Activated gamma-delta T cell (primary cell): ENCODE measurements around the gene CEP164.

Experiments
- DNase-seq: peaks from one replicate; lab custom pipeline; 2025; lab: John Stamatoyannopoulos, UW
- total RNA-seq, 2 donors: gene quantifications; one replicate each; lab custom pipeline; 2026; lab: John Stamatoyannopoulos, UW

CEP164 gene
- 86.8 to 89.4 reads per million in 2 donors for total RNA-seq

DNA sequence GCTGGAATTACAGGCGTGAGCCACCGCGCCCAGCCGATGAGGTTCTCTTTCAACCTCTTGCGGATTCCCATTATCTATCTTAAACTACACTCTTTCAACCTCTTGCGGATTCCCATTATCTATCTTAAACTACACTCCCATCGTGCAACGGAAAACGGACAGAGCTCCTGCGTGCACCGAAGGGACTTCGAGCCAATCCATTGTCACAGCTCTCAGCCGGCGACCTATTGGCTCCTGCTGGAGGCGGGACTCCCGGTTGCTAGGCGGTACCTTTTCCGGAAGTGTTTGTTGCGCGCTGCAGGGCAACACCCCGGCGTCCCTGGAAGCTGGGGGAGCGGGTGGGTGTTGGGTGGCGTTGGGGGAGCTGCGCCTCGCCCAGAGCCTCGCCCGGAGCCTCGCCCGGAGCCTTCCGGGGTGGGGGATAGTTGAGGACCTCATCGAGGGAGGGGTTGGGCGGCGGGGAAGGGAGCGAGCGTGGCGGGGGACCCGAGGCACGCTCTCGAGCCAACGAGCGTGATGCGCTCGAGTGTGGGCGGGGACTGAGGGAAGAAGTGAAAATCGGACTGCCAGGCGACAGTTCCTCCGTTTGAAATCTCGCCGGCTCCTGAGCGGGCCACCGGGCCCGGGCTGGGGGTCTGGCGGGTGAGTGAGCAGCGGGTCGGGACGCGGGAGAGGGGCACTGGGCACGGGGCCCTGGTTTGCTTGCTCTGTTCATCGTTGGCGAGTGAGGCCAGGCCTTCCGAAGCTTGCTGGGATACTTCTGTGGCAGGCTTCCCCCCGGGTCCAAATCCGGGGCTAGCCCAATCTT lies at the start of gene CEP164:
TSS of gene CEP164 (plus strand) at position 288 of the 808 bp plus-strand sequence. CDS start 10,733 bp downstream, outside the sequence.
- DNase-seq: peak; percentile 75

GRCh38 chr11:117278347-117278746 lies 49.3 kb upstream of the CEP164 start:
- no peak for DNase-seq

DNA sequence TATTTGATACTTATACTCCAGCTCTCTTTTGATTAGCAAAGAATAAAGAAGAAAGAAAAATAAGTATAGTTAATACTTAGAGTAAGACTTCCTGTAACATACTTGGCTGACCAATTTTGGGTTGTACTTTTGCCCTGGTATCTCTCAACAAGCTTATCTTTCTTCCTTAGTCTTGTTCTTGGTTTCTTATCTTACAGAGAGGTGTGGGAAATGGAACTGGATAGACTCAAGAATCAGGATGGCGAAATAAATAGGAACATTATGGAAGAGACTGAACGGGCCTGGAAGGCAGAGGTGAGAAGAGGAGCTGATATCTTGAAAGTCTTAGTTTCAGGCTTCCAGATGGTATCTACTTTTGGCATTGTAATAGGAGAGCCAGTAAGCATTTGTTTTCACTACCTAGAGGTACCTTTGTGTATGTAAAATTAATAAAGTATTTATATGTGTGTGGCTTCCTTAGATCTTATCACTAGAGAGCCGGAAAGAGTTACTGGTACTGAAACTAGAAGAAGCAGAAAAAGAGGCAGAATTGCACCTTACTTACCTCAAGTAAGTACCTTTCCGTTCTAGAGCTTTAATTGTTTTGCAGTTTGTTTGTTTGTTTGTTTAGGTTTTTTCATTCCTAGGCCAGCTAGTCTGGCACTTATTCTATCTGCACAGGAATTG lies 47.8 kb upstream of the CEP164 start:
- no peak for DNase-seq

DNA sequence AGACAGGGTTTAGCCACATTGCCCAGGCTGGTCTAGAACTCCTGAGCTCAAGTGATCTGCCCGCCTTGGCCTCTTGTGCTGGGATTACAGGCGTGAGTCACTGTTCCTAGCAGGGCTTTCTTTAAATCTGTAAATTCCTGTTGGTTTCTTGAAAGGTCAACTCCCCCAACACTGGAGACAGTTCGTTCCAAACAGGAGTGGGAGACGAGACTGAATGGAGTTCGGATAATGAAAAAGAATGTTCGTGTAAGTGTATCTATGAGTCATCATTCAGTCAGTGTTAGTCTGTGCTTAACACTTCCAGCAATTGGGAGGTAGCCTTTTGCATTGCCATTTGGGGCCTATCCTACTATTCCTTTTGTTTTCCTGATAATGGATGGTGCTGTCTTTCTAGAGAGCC lies 46.5 kb upstream of the CEP164 start:
- DNase-seq: no peak

GRCh38 chr11:117281869-117282268 lies 45.8 kb upstream of the CEP164 start:
- DNase-seq: no peak

DNA sequence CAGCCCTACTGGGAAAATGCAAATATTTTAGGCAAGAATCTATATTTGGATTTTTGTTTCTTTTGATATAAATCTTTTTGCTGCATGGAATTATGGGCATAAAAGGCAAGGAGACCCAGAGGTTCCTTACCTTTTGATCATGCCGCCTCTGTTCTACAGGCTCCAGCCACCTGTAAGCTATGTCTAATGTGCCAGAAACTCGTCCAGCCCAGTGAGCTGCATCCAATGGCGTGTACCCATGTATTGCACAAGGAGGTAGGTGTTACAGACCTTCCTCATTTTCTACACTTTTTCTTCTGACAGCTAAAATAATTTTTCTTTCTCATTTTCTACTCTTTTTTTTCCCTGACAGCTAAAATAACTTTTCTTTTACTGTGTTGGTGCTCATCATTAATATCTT lies 44.7 kb upstream of the CEP164 start:
- no peak for DNase-seq

DNA sequence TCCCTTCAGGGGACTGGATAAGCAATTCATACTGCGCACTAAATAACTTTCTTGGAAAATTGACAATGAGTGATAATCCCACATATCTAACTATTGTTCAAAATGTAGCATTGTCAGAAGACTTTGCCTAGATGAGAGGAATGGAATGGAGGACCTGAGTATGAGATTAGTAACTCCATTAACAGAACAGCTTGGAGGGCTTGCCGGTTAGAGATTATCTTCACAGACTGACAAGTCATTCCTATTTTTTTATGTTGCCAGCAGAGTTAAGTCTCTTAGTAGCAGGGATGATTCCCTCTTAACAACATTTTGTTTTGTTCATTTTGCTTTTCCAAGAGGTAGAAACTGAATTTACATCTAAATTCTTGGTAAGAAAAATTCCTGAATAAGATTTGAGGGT lies 43.6 kb upstream of the CEP164 start:
- no peak for DNase-seq

DNA sequence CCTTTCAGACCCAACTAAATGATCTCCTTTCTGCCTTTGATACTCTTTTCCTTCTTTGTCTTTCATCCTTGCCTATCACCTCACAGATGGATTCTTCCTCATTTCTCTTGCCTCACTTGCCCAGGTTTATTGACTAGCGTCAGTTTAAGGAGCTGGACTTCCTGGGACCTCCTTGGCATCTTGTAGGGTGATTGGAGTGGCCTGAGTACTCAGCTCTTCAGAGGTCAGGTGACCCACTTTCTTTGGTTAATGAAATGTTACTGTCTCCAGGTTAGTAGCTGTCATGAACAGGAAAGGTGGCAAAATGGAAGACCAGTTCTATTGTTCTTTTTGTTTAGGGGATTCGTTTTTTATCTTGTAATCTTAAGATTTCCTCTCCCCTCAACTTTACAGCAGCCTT lies 41.1 kb upstream of the CEP164 start:
- DNase-seq: no peak

DNA sequence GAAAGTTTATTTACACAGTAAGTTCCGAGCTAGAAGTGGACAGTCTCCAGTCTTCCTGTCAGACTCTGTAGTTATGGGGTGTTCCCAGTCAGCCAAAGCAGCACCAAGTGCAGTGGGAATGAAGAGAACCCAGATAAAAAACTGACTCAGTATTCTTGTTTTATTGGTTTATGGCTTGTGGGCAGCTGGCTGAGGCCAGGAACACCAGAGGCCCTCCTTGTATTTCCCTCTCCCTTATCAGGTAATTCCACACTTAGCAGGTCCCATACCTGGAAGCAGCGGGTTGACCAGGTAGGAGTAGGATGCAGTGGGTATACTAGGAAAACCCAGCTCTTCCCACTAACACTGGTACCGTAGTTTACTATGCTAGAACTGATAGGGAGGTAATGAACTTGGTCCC lies 40.0 kb upstream of the CEP164 start:
- DNase-seq: no peak

- DNase-seq: no peak
Measured at GRCh38 chr11:117289795-117290194, 37.9 kb upstream of the CEP164 start.

- DNase-seq: no peak
Measured at GRCh38 chr11:117290809-117291396, 36.8 kb upstream of the CEP164 start, which contains the start of gene BACE1-AS. TSS of gene BACE1-AS (plus strand) at chr11:117291346.

DNA sequence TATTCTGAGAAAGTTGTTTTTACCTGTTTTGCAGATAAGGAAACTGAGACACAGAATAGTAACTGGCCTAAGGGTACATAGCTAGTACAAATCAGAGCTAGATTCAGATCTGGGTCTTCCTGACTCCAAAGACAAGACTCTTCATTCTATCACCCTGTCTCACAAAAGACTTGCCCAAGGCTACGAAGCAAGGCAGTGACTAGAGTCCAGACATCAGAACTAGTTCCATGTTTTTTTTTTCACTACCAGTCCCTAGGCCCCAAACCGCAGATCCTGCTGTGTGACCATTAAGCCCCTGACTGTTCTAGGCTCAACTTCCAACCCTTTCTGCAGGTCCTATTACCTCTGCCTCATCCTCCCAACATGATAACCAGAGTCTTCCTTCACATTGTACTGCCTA lies 35.0 kb upstream of the CEP164 start:
- no peak for DNase-seq

DNA sequence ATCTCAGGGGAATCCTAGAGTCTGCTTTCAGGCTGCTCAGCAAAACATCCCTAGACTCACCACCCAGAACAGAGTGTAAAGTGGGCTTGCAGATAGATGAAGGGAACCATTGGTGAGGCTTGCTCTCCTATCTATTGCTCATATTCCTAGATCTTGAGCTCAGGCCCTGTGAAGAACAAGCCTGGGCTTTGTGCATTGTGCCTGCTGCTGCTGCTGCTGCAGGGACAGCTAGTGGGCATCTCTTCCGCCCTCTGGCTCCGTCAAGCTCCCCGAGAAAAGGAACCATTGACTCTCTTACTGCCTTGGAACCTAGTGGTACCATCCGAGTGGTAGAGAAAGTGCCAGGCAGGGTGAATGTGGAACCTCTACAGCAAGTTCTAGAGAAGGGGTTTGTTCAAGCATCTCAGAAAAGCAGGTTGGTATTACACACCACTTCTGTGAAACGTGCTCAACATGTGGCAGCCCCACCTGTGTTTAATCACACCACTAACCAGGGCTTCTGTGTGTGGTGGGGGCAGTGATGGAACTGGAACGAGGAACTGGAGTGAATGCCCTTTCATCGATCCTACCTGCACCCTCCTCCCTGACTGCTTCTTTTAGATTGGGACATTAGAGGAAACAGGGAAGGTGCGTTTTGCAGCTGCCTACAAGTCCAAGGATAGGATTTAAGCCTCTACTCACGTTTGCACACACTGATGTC lies 32.1 kb upstream of the CEP164 start:
- no peak for DNase-seq

DNA sequence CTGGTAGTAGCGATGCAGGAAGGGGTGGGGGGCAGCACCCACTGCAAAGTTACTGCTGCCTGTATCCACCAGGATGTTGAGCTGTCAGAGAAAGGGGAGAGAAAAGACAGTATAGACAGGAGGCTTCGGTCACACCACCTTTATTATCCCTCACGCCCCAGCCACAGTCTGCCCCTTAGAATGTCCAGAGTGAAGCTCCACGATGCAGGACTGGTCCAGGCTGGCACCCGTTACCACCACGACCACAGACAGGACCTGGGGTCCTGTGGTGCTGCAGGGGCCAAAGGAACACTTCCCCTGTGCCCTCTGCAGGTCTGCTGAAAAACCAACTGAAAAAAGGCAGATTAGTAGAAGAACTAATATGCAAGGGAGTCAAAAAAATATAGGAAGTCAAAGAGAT lies 30.8 kb upstream of the CEP164 start:
- DNase-seq: no peak

DNA sequence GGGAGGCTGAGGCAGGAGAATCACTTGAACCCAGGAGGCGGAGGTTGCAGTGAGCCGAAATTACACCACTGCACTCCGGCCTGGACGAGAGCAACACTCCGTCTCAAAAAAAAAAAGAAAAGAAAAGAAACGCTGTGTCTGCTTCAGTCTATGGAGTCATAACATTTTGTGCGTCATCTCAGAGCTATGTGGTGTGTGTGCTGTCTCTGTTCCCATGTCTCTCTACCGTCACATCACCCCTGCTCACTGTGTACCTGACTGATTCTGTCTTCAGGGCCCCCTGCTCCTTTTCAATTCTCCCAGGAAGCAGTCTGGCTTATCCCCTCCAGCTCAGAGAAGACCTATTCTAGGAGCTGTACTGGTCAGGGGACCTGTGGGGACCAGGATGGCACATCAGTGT lies 29.5 kb upstream of the CEP164 start:
- DNase-seq: no peak

DNA sequence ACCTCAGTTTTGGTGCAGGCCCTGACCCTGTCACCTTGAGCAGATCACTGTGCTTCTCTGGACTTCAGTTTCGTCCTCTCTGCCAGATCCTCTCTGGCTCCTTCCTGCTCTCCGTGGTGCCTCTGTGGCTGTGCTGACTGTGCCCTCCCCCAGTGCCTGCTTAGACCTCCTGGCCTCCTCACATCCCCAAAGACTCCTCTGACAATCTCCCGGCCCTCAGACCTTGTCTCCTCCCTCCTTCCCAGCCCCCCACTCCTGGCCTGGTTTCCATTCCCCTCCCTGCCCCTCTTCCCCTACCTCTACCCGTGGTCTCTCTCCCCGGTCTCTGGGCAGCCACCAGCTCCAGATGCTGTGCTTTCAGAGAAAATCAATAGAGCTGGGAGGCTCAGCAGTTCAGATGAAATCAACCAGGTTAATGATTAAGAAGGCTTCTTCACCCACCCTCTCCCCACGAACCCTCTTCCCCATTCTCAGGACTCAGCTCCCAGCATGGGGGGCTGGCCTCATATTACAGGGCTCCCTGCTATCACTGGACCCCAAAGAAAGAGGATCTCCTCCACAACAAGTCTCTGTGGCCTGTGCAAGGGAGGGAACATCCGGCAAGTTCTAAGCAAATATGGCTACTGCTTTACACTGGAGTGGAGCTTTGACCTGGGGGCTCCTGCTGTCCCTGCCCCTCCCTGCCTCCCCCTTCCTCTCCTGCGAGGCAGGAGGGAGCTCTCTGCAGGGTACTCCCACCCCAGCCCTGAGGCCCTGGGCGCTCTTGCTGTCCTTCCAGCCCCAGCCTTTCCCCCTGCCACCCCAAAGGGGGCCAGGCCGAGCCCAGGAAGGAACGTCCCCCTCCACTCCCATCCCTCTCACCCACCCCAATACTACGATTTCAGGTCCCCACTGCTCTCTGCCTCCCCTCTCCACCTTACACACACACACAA lies 28.0 kb upstream of the CEP164 start:
- DNase-seq: no peak

DNA sequence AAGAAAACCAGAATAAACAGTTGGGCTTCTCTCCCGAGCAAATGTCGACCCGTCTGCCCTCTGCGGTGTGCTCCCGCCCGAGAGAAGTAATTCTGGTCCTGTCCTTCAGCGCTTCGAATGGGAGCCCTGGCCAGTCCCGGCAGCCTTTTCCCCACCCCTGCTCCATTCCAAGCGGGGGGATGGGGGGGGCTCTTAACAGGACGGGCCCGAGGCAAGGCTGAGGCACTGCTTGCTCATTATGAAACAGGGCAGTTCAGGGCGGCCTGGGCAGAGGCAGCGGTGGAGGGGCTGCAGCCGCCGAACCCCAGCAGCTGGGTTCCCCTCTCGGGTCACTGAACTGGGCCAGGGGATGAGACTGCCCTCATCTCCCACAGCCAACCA lies 27.4 kb upstream of the CEP164 start:
- no peak for DNase-seq

- DNase-seq: no peak
Measured at GRCh38 chr11:117300773-117301172, 26.9 kb upstream of the CEP164 start.

GRCh38 chr11:117302228-117302627 lies 25.4 kb upstream of the CEP164 start:
- DNase-seq: no peak

DNA sequence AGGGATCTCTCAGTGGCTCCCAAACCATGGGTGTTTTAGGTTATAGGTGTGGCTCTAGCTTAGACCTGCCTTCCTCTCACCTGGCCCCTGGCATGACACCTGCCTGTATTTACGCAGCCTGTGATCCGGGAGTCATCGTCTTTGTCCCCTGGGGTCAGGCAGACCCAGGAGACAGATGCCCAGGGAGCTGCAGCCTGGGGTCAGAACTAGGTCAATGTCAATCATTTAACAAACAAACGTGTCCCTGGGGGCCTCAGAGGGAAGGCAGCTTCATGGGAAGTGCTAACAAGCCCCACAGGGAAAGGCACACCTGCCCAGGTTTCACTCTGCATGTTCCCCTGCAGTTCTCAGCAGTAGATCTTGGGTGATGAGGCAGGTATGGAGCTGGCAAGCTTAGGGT lies 24.6 kb upstream of the CEP164 start:
- DNase-seq: no peak

- no peak for DNase-seq
Measured at GRCh38 chr11:117303646-117304315, 23.9 kb upstream of the CEP164 start.
